22Rv1 (cell line): ENCODE data around the gene MGAT1.
"Not testable (repeated sequence)": the region's sequence is repeated elsewhere in the genome, so short reads cannot be mapped to it uniquely, and the experiment has no call there.

Experiments used
- H3K27ac ChIP-seq: fragments of 450-650 bp; 2 replicates; pipeline ENCODE4 v1.5.1; 2017
- ZFX ChIP-seq: fragments of 450-650 bp; IDR thresholded peaks from 2 replicates; pipeline ENCODE4 v1.6.1; 2017; ENCODE audit warnings: antibody characterized with exemption, borderline replicate concordance
- TF ChIP-seq, protein P1 (sequence below): fragments of 450-650 bp; IDR thresholded peaks from 2 replicates; pipeline ENCODE4 v1.5.1; 2017; ENCODE audit warnings: mild to moderate bottlenecking

Gene MGAT1

GRCh38 chr5:180742727-180743126 lies 59.9 kb downstream of the MGAT1 start:
- no peak for TF ChIP-seq ZFX
- TF ChIP-seq, protein P1, sequence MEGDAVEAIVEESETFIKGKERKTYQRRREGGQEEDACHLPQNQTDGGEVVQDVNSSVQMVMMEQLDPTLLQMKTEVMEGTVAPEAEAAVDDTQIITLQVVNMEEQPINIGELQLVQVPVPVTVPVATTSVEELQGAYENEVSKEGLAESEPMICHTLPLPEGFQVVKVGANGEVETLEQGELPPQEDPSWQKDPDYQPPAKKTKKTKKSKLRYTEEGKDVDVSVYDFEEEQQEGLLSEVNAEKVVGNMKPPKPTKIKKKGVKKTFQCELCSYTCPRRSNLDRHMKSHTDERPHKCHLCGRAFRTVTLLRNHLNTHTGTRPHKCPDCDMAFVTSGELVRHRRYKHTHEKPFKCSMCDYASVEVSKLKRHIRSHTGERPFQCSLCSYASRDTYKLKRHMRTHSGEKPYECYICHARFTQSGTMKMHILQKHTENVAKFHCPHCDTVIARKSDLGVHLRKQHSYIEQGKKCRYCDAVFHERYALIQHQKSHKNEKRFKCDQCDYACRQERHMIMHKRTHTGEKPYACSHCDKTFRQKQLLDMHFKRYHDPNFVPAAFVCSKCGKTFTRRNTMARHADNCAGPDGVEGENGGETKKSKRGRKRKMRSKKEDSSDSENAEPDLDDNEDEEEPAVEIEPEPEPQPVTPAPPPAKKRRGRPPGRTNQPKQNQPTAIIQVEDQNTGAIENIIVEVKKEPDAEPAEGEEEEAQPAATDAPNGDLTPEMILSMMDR = no peak
- H3K27ac ChIP-seq = no peak overlapping the region

DNA sequence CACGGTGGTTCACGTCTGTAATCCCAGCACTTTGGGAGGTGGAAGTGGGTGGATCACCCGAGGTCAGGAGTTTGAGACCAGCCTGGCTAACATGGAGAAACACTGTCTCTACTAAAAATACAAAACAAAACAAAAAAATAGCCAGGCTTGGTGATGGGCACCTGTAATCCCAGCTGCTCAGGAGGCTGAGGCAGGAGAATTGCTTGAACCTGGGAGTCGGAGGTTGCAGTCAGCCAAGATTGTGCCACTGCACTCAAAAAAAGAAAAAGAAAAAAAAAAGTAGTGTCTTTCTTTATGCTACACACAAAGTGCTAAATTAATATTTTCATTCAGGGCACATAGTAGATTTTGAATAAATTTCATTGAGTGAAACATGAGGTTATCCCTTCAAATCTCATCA lies 61.7 kb downstream of the MGAT1 start:
- H3K27ac ChIP-seq = not testable (repeated sequence)

GRCh38 chr5:180739958-180740357 lies 62.6 kb downstream of the MGAT1 start, which contains the start of gene OR2Y1:
OR2Y1 (minus strand) TSS chr5:180740058; CDS start chr5:180740058, 0 bp downstream.
- TF ChIP-seq ZFX = no peak
- TF ChIP-seq, protein P1 = no peak
- H3K27ac ChIP-seq = no peak within 1 kb of the TSS

DNA sequence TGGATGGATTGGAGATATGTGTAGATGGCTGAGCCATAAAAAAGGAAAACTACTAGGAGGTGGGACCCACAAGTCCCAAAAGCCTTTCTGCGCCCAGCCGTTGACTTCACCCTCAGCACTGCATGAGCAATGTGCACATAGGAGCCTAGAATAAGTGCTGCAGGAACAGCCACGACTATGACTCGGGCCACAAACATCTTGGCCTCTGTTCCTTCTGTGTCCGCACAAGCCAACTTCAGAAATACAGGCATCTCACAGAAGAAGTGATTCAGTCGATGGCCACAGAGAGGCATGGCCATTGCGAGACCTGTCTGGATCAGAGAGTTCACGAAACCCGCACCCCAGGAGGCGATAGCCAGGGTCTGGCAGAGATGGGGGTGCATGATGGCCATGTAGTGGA lies 63.3 kb downstream of the MGAT1 start:
- H3K27ac ChIP-seq = no peak overlapping the region
- no peak for TF ChIP-seq ZFX
- TF ChIP-seq, protein P1 = no peak

- no peak for TF ChIP-seq ZFX
- TF ChIP-seq, protein P1 = no peak
- H3K27ac ChIP-seq = no peak overlapping the region
Measured at GRCh38 chr5:180736536-180736935, 66.1 kb downstream of the MGAT1 start.
